K562 (cell line): ENCODE measurements around the gene GPR4. TPM values are rescaled to one million over a fixed set of nuclear protein-coding genes. Genes with fewer than 3 reads are reported as not detected.

Experiments
- ARID2 ChIP-seq: fragments of 450-650 bp; IDR thresholded peaks from 2 replicates; pipeline ENCODE4 v1.6.1; 2017; ENCODE audit warnings: antibody characterized with exemption, mild to moderate bottlenecking
- CCAR2 ChIP-seq: fragments of 200-400 bp; formaldehyde crosslinking; IDR thresholded peaks from 2 replicates; pipeline ENCODE4 v1.6.1; 2017; ENCODE audit warnings: mild to moderate bottlenecking, low read depth, low read length
- CSDE1 ChIP-seq, 2 experiments: fragments of 450-650 bp; IDR thresholded peaks; 2 replicates each; pipeline ENCODE4 v1.6.1; 2016; ENCODE audit warnings: mild to moderate bottlenecking in 1 of 2
- GABPB1 ChIP-seq: sonication (generic); formaldehyde crosslinking; IDR thresholded peaks from 2 replicates; pipeline ENCODE4 v1.8.0; 2022; ENCODE audit warnings: mild to moderate bottlenecking, missing genetic modification reagents
- KDM1A ChIP-seq, 2 experiments: fragments of 450-650 bp; IDR thresholded peaks; 2 replicates each; pipeline ENCODE4 v1.6.1; 2016; ENCODE audit warnings: mild to moderate bottlenecking in 2 of 2
- KDM2B ChIP-seq: fragments of 250-450 bp; sonication (Bioruptor Pico); IDR thresholded peaks from 2 replicates; pipeline ENCODE4 v1.8.0; 2021; ENCODE audit warnings: mild to moderate bottlenecking, moderate library complexity
- KLF16 ChIP-seq: IDR thresholded peaks from 2 replicates; pipeline ENCODE4 v1.6.1; 2016; ENCODE audit warnings: antibody characterized with exemption
- MYNN ChIP-seq, 2 experiments: sonication (generic); formaldehyde crosslinking in 1 of 2; IDR thresholded peaks; 2 replicates each; pipeline versions ENCODE4 v1.5.0 to v1.6.1; 2016 to 2020; ENCODE audit warnings: antibody characterized with exemption in 1 of 2, missing genetic modification reagents in 1 of 2
- NCOR1 ChIP-seq: fragments of 450-650 bp; IDR thresholded peaks from 2 replicates; pipeline ENCODE4 v1.6.1; 2016; ENCODE audit warnings: mild to moderate bottlenecking, moderate library complexity
- PTBP1 ChIP-seq: fragments of 200-400 bp; formaldehyde crosslinking; IDR thresholded peaks from 2 replicates; pipeline ENCODE4 v1.6.1; 2017; ENCODE audit warnings: low read depth, low read length
- RCOR1 ChIP-seq, 2 experiments: IDR thresholded peaks; 2 replicates each; pipeline ENCODE4 v1.6.1; 2012; ENCODE audit warnings: low read depth in 2 of 2, low read length in 2 of 2, borderline replicate concordance in 1 of 2, improper control_type of control experiment in 1 of 2
- SIN3A ChIP-seq, 2 experiments: fragments of 150-350 bp in 1 of 2; IDR thresholded peaks; 2 replicates each; pipeline ENCODE4 v1.6.1; 2011 to 2016; ENCODE audit warnings: borderline replicate concordance in 2 of 2, low read depth in 2 of 2, low read length in 2 of 2, mild to moderate bottlenecking in 2 of 2, moderate library complexity in 2 of 2; ENCODE audit not compliant: control insufficient read depth in 1 of 2
- TBP ChIP-seq: optimal IDR thresholded peaks from 2 replicates; pipeline ENCODE3; 2011; ENCODE audit warnings: low read depth, low read length, improper control_type of control experiment
- polyA plus RNA-seq, 8 experiments: library from polyadenylated mRNA; depleted of rRNA in 4 of 8; stranded (reverse) in 5 of 8; unstranded in 3 of 8; fragments of >200 nt; fragmentation: Nextera tagmentation in 2 of 8; fragmentation: Illumina TruSeq in 1 of 8; extraction: Ambion mirVana in 2 of 8; extraction: Trizol in 1 of 8; gene quantifications; 2 replicates each; pipeline versions ENCODE4 v1.2.1 to v1.2.3, GENCODE V29; 2011 to 2014; ENCODE audit warnings: inconsistent platforms in 1 of 8, missing spikeins in 1 of 8
- total RNA-seq, 7 experiments: library from RNA; depleted of rRNA in 6 of 7; stranded (reverse); fragments of >200 nt in 6 of 7; fragmentation: Illumina TruSeq in 2 of 7; extraction: Trizol in 2 of 7; gene quantifications; 2 replicates each; pipeline versions ENCODE4 v1.2.1 to v1.2.3, GENCODE V29; 2011 to 2021; ENCODE audit warnings: low replicate concordance in 1 of 7
- TF ChIP-seq, protein P1 (sequence below): fragments of 250-450 bp; sonication (Bioruptor Pico); IDR thresholded peaks from 2 replicates; pipeline ENCODE4 v1.4.0; 2020; ENCODE audit warnings: mild to moderate bottlenecking, moderate library complexity
- TF ChIP-seq, protein P2 (sequence below): fragments of 450-650 bp; formaldehyde crosslinking; IDR thresholded peaks from 2 replicates; pipeline ENCODE4 v1.4.0; 2020; ENCODE audit warnings: mild to moderate bottlenecking, moderate library complexity
- TF ChIP-seq, protein P3 (sequence below), 2 experiments: fragments of 450-650 bp in 1 of 2; sonication (generic) in 1 of 2; formaldehyde crosslinking; conservative IDR thresholded peaks; 2 replicates each; pipeline versions ENCODE4 v1.4.0 to v1.8.1; 2020 to 2022; ENCODE audit warnings: mild to moderate bottlenecking in 1 of 2, missing genetic modification reagents in 1 of 2
- TF ChIP-seq, protein P4 (sequence below), 2 experiments: IDR thresholded peaks; 2 replicates each; pipeline ENCODE4 v1.6.1; 2012; ENCODE audit warnings: improper control_type of control experiment in 2 of 2, low read depth in 2 of 2, low read length in 2 of 2, borderline replicate concordance in 1 of 2
- TF ChIP-seq, protein P5 (sequence below): fragments of 250-450 bp; sonication (Bioruptor Pico); IDR thresholded peaks from 2 replicates; pipeline ENCODE4 v1.5.0; 2021

Gene GPR4
- total and polyA plus RNA-seq, 9 of the 15 experiments (the other 6 are each of a cell fraction or from before 2014, with no cell fraction given): 0.03 to 0.09 (median 0.04) TPM; not detected in 5

DNA sequence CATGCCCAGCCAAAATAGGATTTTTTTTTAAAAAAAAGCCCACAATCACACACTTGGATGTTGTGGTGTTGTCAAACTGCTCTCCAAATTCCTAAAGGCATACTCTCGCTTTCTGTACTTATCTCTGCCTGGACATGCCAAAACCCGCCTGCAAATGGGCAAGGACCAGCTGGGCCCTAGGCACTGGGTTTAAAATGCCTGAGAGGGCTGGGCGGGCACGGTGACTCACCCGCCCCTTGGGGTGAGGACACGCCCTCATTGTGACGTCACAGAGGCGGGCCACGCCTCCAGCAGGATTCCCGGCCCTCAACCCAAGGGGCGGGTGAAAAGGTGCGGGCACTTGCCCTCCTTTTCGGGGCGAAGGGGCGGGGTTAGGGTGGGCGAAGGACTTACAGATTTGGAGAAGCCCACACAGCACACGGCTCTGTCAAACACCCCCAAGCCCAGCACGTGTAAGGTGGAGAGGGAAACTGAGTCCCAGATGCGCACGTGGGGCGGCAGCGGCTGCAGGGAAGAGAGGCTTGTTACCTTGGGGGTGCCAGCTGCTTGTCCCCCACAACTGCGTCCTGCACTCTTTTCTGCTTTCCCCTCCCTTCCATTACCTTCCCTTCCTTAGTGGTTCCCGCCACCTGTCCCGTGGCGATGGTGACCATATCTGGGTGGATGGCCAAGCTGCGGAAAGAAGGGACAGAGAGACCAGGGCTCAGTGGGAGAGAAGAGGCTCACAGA is 30.6 kb upstream of the GPR4 start (continued):
- TF ChIP-seq, protein P1, sequence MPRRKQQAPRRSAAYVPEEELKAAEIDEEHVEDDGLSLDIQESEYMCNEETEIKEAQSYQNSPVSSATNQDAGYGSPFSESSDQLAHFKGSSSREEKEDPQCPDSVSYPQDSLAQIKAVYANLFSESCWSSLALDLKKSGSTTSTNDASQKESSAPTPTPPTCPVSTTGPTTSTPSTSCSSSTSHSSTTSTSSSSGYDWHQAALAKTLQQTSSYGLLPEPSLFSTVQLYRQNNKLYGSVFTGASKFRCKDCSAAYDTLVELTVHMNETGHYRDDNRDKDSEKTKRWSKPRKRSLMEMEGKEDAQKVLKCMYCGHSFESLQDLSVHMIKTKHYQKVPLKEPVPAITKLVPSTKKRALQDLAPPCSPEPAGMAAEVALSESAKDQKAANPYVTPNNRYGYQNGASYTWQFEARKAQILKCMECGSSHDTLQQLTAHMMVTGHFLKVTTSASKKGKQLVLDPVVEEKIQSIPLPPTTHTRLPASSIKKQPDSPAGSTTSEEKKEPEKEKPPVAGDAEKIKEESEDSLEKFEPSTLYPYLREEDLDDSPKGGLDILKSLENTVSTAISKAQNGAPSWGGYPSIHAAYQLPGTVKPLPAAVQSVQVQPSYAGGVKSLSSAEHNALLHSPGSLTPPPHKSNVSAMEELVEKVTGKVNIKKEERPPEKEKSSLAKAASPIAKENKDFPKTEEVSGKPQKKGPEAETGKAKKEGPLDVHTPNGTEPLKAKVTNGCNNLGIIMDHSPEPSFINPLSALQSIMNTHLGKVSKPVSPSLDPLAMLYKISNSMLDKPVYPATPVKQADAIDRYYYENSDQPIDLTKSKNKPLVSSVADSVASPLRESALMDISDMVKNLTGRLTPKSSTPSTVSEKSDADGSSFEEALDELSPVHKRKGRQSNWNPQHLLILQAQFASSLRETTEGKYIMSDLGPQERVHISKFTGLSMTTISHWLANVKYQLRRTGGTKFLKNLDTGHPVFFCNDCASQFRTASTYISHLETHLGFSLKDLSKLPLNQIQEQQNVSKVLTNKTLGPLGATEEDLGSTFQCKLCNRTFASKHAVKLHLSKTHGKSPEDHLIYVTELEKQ (CRISPR knock-in tag): no peak
- no peak for TF ChIP-seq CSDE1 (IDR thresholded peaks at IDR 0.05)
- no peak for TF ChIP-seq SIN3A (IDR thresholded peaks at IDR 0.05; ENCODE audit: borderline replicate concordance in 2 of 2, control insufficient read depth in 1 of 2, low read depth in 2 of 2, low read length in 2 of 2)
- no peak; the same call in 1 of the 2 replicates for TF ChIP-seq GABPB1
- TF ChIP-seq NCOR1: no peak
- no peak for TF ChIP-seq KDM1A (IDR thresholded peaks at IDR 0.05)
- TF ChIP-seq KLF16: no peak
- TF ChIP-seq CCAR2: no peak
- TF ChIP-seq, protein P2, sequence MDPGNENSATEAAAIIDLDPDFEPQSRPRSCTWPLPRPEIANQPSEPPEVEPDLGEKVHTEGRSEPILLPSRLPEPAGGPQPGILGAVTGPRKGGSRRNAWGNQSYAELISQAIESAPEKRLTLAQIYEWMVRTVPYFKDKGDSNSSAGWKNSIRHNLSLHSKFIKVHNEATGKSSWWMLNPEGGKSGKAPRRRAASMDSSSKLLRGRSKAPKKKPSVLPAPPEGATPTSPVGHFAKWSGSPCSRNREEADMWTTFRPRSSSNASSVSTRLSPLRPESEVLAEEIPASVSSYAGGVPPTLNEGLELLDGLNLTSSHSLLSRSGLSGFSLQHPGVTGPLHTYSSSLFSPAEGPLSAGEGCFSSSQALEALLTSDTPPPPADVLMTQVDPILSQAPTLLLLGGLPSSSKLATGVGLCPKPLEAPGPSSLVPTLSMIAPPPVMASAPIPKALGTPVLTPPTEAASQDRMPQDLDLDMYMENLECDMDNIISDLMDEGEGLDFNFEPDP (CRISPR knock-in tag): no peak
- TF ChIP-seq, protein P3, sequence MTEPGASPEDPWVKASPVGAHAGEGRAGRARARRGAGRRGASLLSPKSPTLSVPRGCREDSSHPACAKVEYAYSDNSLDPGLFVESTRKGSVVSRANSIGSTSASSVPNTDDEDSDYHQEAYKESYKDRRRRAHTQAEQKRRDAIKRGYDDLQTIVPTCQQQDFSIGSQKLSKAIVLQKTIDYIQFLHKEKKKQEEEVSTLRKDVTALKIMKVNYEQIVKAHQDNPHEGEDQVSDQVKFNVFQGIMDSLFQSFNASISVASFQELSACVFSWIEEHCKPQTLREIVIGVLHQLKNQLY (CRISPR knock-in tag; conservative IDR thresholded peaks at IDR 0.05): no peak
- TF ChIP-seq, protein P4, sequence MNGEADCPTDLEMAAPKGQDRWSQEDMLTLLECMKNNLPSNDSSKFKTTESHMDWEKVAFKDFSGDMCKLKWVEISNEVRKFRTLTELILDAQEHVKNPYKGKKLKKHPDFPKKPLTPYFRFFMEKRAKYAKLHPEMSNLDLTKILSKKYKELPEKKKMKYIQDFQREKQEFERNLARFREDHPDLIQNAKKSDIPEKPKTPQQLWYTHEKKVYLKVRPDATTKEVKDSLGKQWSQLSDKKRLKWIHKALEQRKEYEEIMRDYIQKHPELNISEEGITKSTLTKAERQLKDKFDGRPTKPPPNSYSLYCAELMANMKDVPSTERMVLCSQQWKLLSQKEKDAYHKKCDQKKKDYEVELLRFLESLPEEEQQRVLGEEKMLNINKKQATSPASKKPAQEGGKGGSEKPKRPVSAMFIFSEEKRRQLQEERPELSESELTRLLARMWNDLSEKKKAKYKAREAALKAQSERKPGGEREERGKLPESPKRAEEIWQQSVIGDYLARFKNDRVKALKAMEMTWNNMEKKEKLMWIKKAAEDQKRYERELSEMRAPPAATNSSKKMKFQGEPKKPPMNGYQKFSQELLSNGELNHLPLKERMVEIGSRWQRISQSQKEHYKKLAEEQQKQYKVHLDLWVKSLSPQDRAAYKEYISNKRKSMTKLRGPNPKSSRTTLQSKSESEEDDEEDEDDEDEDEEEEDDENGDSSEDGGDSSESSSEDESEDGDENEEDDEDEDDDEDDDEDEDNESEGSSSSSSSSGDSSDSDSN (IDR thresholded peaks at IDR 0.05; ENCODE audit: borderline replicate concordance in 1 of 2, low read depth in 2 of 2, low read length in 2 of 2): no peak
- no peak for TF ChIP-seq RCOR1 (IDR thresholded peaks at IDR 0.05; ENCODE audit: borderline replicate concordance in 1 of 2, low read depth in 2 of 2, low read length in 2 of 2)
- no peak for TF ChIP-seq ARID2
- no peak for TF ChIP-seq TBP
- TF ChIP-seq, protein P5, sequence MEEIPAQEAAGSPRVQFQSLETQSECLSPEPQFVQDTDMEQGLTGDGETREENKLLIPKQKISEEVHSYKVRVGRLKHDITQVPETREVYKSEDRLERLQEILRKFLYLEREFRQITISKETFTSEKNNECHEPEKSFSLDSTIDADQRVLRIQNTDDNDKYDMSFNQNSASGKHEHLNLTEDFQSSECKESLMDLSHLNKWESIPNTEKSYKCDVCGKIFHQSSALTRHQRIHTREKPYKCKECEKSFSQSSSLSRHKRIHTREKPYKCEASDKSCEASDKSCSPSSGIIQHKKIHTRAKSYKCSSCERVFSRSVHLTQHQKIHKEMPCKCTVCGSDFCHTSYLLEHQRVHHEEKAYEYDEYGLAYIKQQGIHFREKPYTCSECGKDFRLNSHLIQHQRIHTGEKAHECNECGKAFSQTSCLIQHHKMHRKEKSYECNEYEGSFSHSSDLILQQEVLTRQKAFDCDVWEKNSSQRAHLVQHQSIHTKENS (CRISPR knock-in tag): no peak
- TF ChIP-seq MYNN (IDR thresholded peaks at IDR 0.05): peak; percentile 79
- TF ChIP-seq MYNN (CRISPR knock-in tag; IDR thresholded peaks at IDR 0.05): no peak
- TF ChIP-seq PTBP1: no peak
- TF ChIP-seq KDM2B (CRISPR knock-in tag): no peak
